GM21576 (cell line): ENCODE results near the gene CAMK2B.

Experiments
- ATAC-seq: cut with Tn5 transposase; IDR thresholded peaks from one replicate; pipeline ENCODE4 v1.9.1; 2021; ENCODE audit warnings: mild to moderate bottlenecking, moderate library complexity; ENCODE audit not compliant: unreplicated experiment

CAMK2B gene

GRCh38 chr7:44330331-44330730 lies 4.9 kb upstream of the CAMK2B start:
- no peak for ATAC-seq

- ATAC-seq = no peak
Measured at GRCh38 chr7:44329888-44330287, 4.5 kb upstream of the CAMK2B start.

GRCh38 chr7:44329081-44329480 lies 3.7 kb upstream of the CAMK2B start:
- no peak for ATAC-seq

DNA sequence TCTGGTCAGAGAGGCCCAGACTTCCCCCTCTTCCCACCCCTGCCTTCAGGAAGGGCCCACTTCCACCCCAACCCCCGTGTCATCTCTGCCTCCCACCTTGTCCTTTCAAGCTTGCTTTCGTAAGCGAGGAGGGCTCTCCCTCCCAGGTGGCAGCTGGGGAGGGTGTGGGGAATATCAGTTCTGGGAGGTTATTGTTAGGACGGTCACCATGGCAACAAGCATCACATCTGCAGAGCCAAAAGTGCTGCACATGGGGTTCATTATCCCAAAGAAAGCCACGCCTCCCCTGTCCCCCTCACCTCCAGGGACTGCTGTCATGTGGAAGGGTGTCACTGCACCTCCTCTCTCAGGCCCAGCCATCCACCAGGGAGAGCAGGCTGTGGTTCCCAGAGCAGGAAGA lies 2.6 kb upstream of the CAMK2B start:
- no peak for ATAC-seq

DNA sequence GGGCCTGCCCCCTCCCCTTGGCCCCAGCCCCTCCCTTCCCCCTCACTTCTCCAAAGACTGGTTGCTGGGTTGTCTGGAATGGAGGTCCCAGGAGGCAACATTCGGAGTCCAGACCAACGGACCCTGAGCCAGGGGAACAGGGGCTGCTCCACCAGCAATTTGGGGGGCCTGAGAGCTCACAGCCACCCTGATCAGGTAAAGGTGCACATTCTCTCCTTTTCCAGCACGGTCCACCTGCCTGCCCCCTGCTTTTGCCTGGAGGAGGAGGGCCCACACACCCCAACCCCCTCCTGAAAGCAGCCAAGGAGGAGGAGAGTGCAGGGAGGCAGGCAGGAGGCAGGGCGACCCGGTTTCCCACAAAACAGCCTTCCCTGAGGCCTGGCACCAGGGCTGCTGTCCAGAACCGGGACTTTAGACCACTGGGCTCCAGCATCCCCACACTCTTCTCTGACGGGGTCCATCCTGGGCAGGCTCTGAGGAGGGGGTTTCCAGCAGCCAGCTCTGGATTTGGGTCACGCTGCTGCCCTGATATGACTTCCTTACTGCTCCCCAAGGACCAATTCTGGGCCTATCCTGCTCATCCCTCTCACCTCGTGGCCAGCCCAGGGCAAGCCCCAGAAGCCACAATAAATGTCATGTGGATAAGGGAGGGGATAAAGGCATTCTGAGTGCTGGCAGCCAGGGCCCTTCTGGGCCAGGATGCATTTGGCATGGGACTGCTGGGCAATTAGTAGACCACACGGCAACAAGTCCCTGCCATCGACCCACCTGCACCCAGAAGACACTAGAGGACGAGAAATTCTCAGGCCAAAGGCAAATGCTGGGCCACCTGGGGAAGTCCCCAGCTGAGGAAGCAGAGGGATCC lies 1.1 kb upstream of the CAMK2B start:
- ATAC-seq = no peak

- ATAC-seq = no peak
Measured at GRCh38 chr7:44325811-44326241, 432 bp upstream of the CAMK2B start.

GRCh38 chr7:44324481-44325200 lies 753 bp downstream of the CAMK2B start:
- no peak for ATAC-seq

- ATAC-seq = no peak
Measured at GRCh38 chr7:44324204-44324480, 1.3 kb downstream of the CAMK2B start.

DNA sequence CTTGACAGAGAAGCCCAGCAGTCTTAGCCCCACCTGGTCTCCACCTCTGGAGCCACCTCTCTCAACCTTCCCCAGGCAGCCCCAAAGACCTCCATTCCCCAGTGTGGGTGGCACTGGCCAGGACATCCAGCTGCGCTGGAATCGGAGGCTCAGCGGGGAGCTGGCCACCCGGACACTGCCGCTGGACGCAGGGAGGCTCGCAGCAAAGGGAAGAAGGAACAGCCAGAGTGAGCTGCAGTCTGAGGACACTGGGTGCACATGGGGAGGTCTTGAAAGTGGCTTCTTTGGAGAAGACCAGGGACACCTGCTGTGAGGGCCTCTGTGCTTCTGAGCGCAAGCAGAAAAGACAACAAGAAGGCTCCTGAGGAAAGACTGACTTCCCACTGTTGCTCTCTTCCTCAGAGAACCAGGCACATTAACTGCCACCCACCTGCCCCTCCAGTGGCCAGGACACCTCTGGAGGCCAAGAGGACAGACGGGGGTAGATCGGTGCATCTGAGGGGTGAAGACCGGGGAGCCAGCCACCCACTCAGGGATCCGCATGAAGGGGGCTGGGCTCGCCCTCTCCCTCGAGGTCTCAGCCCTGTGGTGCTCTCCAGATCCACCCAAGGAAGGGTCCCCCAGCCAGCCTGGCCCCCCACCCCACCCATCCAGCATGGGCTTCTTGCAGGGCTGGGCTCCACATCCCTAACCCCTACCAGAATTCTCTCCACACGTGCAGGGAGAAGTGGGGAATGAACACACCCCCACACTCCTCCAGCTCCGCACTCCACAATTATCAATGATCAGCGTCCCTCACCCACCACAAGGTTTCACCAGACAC lies 1.8 kb downstream of the CAMK2B start:
- no peak for ATAC-seq

GRCh38 chr7:44322631-44323363 lies 2.6 kb downstream of the CAMK2B start:
- ATAC-seq = no peak

GRCh38 chr7:44321796-44322195 lies 3.6 kb downstream of the CAMK2B start:
- no peak for ATAC-seq

DNA sequence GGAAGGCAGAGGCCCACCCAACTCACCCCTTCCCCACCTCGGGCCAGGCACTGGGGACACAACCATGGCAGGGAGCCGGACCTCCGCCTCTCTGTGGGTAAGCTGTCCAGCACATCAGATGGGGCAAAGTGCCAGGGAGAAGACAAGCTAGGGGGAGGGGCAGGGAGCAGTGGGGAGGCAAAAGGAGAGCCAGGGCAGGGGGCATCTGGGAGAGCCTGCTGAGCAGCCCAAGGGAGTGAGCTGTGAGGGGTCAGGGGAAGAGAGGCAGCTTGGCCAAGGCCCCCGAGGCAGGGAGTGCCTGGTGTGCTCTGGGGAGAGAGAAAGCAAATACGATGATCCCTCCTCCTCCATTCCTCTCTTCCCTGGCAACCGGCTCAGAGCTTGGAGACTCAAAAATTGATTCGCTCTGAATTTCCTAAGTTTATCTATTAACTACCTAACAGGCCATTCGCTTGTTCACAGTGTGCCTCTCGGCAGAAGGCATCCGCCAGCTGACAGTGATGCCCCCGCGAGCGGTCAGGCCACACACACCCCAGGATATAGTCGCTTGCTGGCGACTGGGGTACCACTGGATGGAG lies 4.5 kb downstream of the CAMK2B start:
- ATAC-seq = no peak

- ATAC-seq = no peak
Measured at GRCh38 chr7:44320141-44320540, 5.3 kb downstream of the CAMK2B start.

GRCh38 chr7:44318332-44318731 lies 7.1 kb downstream of the CAMK2B start:
- no peak for ATAC-seq

DNA sequence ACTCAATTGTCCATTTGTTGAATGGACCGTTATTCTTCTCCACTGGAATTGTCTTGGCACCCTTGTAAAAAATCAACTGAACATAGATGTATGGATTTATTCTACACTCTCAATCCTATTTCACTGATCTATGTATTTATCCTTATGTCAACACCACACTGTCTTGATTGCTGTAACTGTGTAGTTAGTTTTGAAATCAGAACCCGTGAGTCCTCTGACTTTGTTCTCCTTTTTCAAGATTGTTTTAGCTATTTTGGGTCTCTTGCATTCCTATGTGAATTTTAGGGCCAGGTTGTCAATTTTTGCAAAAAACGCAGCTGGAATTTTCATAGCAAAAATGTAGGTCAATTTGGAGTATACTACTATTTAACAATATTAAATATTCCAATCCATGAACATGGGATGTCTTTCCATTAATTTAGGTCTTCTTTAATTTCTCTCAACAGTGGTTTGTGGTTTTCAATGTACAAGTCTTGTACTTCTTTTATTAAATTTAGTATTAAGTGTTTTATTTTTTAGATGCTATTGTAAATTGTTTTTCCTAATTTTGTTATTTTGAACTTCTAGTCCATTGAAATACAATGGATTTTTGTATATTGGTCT lies 10.0 kb downstream of the CAMK2B start:
- no peak for ATAC-seq

GRCh38 chr7:44313621-44314031 lies 11.8 kb downstream of the CAMK2B start:
- ATAC-seq = no peak

DNA sequence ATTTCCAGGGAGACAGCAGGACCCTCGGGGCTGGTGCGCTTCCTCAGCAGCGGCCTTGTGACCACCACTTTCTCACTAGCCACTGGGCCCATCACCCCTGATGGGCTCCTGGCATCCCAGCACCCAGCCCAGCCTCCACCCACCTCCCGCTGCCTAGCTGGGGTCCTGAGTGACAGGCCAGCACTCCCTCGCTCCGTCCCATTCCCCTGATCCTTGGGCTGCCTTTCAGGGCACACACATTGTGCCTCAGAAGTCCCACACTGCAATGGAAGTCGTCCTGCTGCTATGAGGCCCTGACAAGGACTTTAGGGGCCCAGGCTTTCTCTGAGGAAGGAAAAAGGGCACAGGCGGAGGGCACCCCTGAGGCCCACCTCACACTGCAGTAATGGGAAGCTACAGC lies 12.4 kb downstream of the CAMK2B start:
- ATAC-seq = no peak

- no peak for ATAC-seq
Measured at GRCh38 chr7:44311561-44312495, 13.6 kb downstream of the CAMK2B start.

- ATAC-seq = no peak
Measured at GRCh38 chr7:44310221-44310848, 15.1 kb downstream of the CAMK2B start.
